MM.1S (cell line): Measurements from ENCODE around the gene DLG4.

ENCODE experiments used
- DNase-seq: peaks from one replicate; pipeline ENCODE4 v3.0.0-alpha.2; 2015
- H2AFZ ChIP-seq: fragments of 300-600 bp; sonication (generic); 2 replicates; pipeline ENCODE4 v1.6.0; 2016; ENCODE audit warnings: antibody characterized with exemption, low read length
- H3F3A ChIP-seq: fragments of 300-600 bp; sonication (generic); 2 replicates; pipeline ENCODE4 v1.6.1; 2016; ENCODE audit warnings: mild to moderate bottlenecking, antibody characterized with exemption, low read length, moderate library complexity, mixed read lengths; ENCODE audit not compliant: insufficient read depth
- H3K27ac ChIP-seq: fragments of 300-600 bp; sonication (generic); 2 replicates; pipeline ENCODE4 v1.5.1; 2016; ENCODE audit warnings: mild to moderate bottlenecking, low read length
- H3K27me3 ChIP-seq: fragments of 300-600 bp; sonication (generic); replicated peaks from 2 replicates; pipeline ENCODE4 v1.6.0; 2016; ENCODE audit warnings: low read length; ENCODE audit not compliant: insufficient read depth
- H3K36me3 ChIP-seq: fragments of 300-600 bp; sonication (generic); replicated peaks from 2 replicates; pipeline ENCODE4 v1.6.1; 2016; ENCODE audit warnings: mild to moderate bottlenecking, low read length, mixed read lengths; ENCODE audit not compliant: insufficient read depth
- H3K4me1 ChIP-seq: fragments of 300-600 bp; sonication (generic); 2 replicates; pipeline ENCODE4 v1.6.1; 2016; ENCODE audit warnings: low read length, mixed read lengths
- H3K4me2 ChIP-seq: fragments of 300-600 bp; sonication (generic); 2 replicates; pipeline ENCODE4 v1.6.0; 2016; ENCODE audit warnings: low read depth, low read length
- H3K4me3 ChIP-seq: fragments of 300-600 bp; sonication (generic); 2 replicates; pipeline ENCODE4 v1.5.1; 2016; ENCODE audit warnings: low read length, mixed read lengths
- H3K79me2 ChIP-seq: fragments of 300-600 bp; sonication (generic); 2 replicates; pipeline ENCODE4 v1.6.1; 2016; ENCODE audit warnings: mixed run types, low read length, mixed read lengths
- H3K9ac ChIP-seq: fragments of 300-600 bp; sonication (generic); 2 replicates; pipeline ENCODE4 v1.6.1; 2016; ENCODE audit warnings: low read length, mixed read lengths
- H3K9me2 ChIP-seq: fragments of 300-600 bp; sonication (generic); replicated peaks from 2 replicates; pipeline ENCODE4 v1.6.1; 2016; ENCODE audit warnings: mild to moderate bottlenecking, low read length, mixed read lengths; ENCODE audit not compliant: insufficient read depth
- H3K9me3 ChIP-seq: fragments of 300-600 bp; sonication (generic); replicated peaks from 2 replicates; pipeline ENCODE4 v1.6.1; 2016; ENCODE audit warnings: mild to moderate bottlenecking, low read length, mixed read lengths; ENCODE audit not compliant: insufficient read depth
- H4K20me1 ChIP-seq: fragments of 300-600 bp; sonication (generic); 2 replicates; pipeline ENCODE4 v1.6.1; 2016; ENCODE audit warnings: mild to moderate bottlenecking, low read length, moderate library complexity, mixed read lengths; ENCODE audit not compliant: insufficient read depth
- CTCF ChIP-seq: fragments of 300-600 bp; sonication (generic); IDR thresholded peaks from 2 replicates; pipeline ENCODE4 v1.5.1; 2016; ENCODE audit warnings: antibody characterized with exemption, low read length, mixed read lengths
- EZH2 ChIP-seq: fragments of 300-600 bp; sonication (generic); optimal IDR thresholded peaks from 2 replicates; pipeline ENCODE3; 2017; ENCODE audit warnings: low read depth, mild to moderate bottlenecking, antibody characterized with exemption, low read length, mixed read lengths
- EZH2phosphoT487 ChIP-seq: fragments of 300-600 bp; sonication (generic); IDR thresholded peaks from 2 replicates; pipeline ENCODE4 v1.6.1; 2018; ENCODE audit warnings: antibody characterized with exemption, low read length

DLG4 gene

DNA sequence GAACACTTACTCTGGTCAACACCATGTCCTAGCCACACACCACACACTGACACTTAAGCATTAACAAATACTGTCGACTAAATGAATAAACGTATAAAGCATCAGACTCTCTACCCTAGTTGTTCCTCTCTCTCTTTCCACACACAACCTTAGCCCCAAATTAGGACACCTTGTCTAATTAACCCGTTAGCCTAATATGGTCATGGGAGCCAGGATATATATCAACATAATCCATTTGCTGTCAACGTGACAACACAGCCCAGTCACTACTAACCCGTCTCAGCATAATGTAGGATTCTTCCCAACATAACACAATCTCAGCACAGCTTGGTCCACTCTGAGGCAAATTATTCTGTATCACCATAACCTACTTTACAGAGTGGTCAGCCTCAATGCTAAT is 12.5 kb upstream of the DLG4 start:
- H3F3A ChIP-seq: peaks cover 17% of the 10 kb centered on the region
- no peak overlapping the region for H3K4me2 ChIP-seq
- no peaks in the 10 kb centered on the region for H3K9me3 ChIP-seq
- no peak overlapping the region for H3K9ac ChIP-seq
- no peaks in the 10 kb centered on the region for H3K9me2 ChIP-seq
- H2AFZ ChIP-seq: no peak overlapping the region
- no peak overlapping the region for H3K27ac ChIP-seq
- DNase-seq: no peak
- no peak overlapping the region for H3K4me3 ChIP-seq
- no peaks in the 10 kb centered on the region for H4K20me1 ChIP-seq
- H3K4me1 ChIP-seq: peaks cover 15% of the 10 kb centered on the region
- H3K79me2 ChIP-seq: peaks cover 71% of the 10 kb centered on the region
- H3K27me3 ChIP-seq: no peaks in the 10 kb centered on the region
- no peak for TF ChIP-seq CTCF
- TF ChIP-seq EZH2phosphoT487: no peak
- TF ChIP-seq EZH2: no peak
- no peaks in the 10 kb centered on the region; the same call in 1 of the 2 replicates for H3K36me3 ChIP-seq

DNA sequence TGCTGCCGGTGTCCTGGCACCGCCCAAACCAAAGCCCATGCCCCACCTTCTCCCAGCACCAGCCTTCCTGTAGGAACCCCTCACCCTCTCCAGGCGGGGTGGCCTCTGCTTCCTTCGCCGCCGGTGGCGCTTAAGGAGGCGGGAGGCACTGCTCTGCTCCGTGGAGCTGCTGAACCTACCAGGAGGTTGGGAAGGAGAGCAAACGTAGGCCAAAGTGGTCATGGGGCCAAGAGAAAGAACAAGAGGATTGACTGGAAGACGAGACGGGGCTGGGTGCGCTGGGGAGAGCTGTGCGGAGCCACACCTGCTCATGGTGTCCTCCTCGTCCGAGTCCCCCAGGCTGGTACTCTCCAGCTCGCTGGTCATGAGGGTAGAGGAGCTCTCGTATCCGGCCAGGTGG is 9.9 kb upstream of the DLG4 start:
- Histone ChIP-seq H3K4me1 (peaks cover 4% of the 10 kb centered on the region; the same call in 1 of the 2 replicates), H3K9ac (no peak overlapping the region), H3K4me2 (no peak overlapping the region), H2AFZ (no peak overlapping the region), H3K79me2 (peaks cover 45% of the 10 kb centered on the region), H3F3A (0 out of 2 replicates have a peak, but pooled peaks cover under 1% of the 10 kb centered on the region), H3K36me3 (no peaks in the 10 kb centered on the region), H3K4me3 (no peak overlapping the region), H4K20me1 (no peaks in the 10 kb centered on the region), H3K27me3 (no peaks in the 10 kb centered on the region), H3K9me3 (no peaks in the 10 kb centered on the region), H3K9me2 (no peaks in the 10 kb centered on the region), H3K27ac (no peak overlapping the region)
- no peak for DNase-seq
- TF ChIP-seq CTCF: no peak
- TF ChIP-seq EZH2: no peak
- TF ChIP-seq EZH2phosphoT487: no peak

GRCh38 chr17:7228920-7229319 is 9.3 kb upstream of the DLG4 start:
- Histone ChIP-seq H4K20me1 (no peaks in the 10 kb centered on the region), H3F3A (no peaks in the 10 kb centered on the region), H3K36me3 (0 out of 2 replicates have a peak, but pooled peaks cover 1% of the 10 kb centered on the region), H3K4me3 (no peak overlapping the region), H3K9me2 (no peaks in the 10 kb centered on the region), H3K4me2 (no peak overlapping the region), H3K79me2 (peaks cover 42% of the 10 kb centered on the region), H3K27me3 (no peaks in the 10 kb centered on the region), H3K27ac (no peak overlapping the region), H3K4me1 (peaks cover 4% of the 10 kb centered on the region; the same call in 1 of the 2 replicates), H3K9me3 (no peaks in the 10 kb centered on the region), H3K9ac (no peak overlapping the region), H2AFZ (no peak overlapping the region)
- TF ChIP-seq EZH2phosphoT487 (no peak), CTCF (no peak), EZH2 (no peak)
- no peak for DNase-seq
